Endothelial cell of umbilical vein (primary cell): ENCODE data around the gene SNCAIP. TPM values are rescaled to one million over a fixed set of nuclear protein-coding genes. Genes with fewer than 3 reads are reported as not detected.
A peak's percentile ranks its signal among the peaks of the same experiment; 100 is the strongest.

ENCODE experiments used
- BruUV-seq: library from RNA; stranded (reverse); fragments of 400-500 nt; replicated peaks from 2 replicates; lab custom pipeline; 2021; lab: Mats Ljungman, UMichigan
- CTCF ChIA-PET: fragments of 300-600, 350-600 bp; sonication (Branson Sonifier 250); formaldehyde crosslinking; loops from one replicate; lab custom pipeline; 2021; ENCODE audit warnings: antibody characterized with exemption, inconsistent platforms; lab: Charles Lee
- POLR2A ChIA-PET: fragments of 300-600, 350-600 bp; sonication (Branson Sonifier 250); formaldehyde crosslinking; loops from one replicate; lab custom pipeline; 2021; ENCODE audit warnings: antibody characterized with exemption, inconsistent platforms; lab: Charles Lee
- DNase-seq: peaks from one replicate; pipeline ENCODE4 v3.0.0-alpha.2; 2011; ENCODE audit warnings: low read depth, low spot score
- FAIRE-seq: peaks from 2 replicates; lab custom pipeline; 2011; peaks lifted over from hg19 to GRCh38; lab: Jason Lieb, UNC
- H2AFZ ChIP-seq: 2 replicates; pipeline ENCODE4 v1.6.0; 2012; ENCODE audit warnings: low read depth, low read length, control low read depth, inconsistent platforms
- H3K27ac ChIP-seq: 2 replicates; pipeline ENCODE4 v1.5.1; 2011; ENCODE audit warnings: low read depth, mild to moderate bottlenecking, control low read depth, low read length, moderate library complexity; ENCODE audit not compliant: insufficient read depth
- H3K27me3 ChIP-seq, 2 experiments: 2 replicates each; pipeline versions ENCODE4 v1.6.0 to v1.6.1; 2011; ENCODE audit warnings: low read length in 2 of 2, mixed read lengths in 1 of 2; ENCODE audit not compliant: control insufficient read depth in 2 of 2, insufficient read depth in 2 of 2
- H3K36me3 ChIP-seq, 2 experiments: 2 replicates in 1 of 2; 3 replicates in 1 of 2; pipeline ENCODE4 v1.5.1; 2011; ENCODE audit warnings: low read length in 2 of 2, mild to moderate bottlenecking in 1 of 2, moderate library complexity in 1 of 2; ENCODE audit not compliant: control insufficient read depth in 2 of 2, insufficient read depth in 2 of 2; ENCODE audit errors: extremely low read depth in 1 of 2
- H3K4me1 ChIP-seq: 3 replicates; pipeline ENCODE4 v1.5.1; 2011; ENCODE audit warnings: mild to moderate bottlenecking, low read length; ENCODE audit not compliant: control insufficient read depth, insufficient read depth; ENCODE audit errors: extremely low read depth
- H3K4me2 ChIP-seq: 2 replicates; pipeline ENCODE4 v1.6.1; 2011; ENCODE audit warnings: low read length, control low read depth, mixed read lengths; ENCODE audit not compliant: insufficient read depth
- H3K4me3 ChIP-seq, 3 experiments: fragments of 200-600 bp in 1 of 3; sonication (generic), shearing (Covaris generic) in 1 of 3; replicated peaks in 1 of 3; 2 replicates each; pipeline ENCODE4 v1.5.1; 2011 to 2016; ENCODE audit warnings: control low read depth in 3 of 3, low read length in 3 of 3, mild to moderate bottlenecking in 2 of 3, inconsistent platforms in 1 of 3, low read depth in 1 of 3, moderate library complexity in 1 of 3; ENCODE audit not compliant: insufficient read depth in 1 of 3
- H3K79me2 ChIP-seq: 2 replicates; pipeline ENCODE4 v1.6.0; 2012; ENCODE audit warnings: low read length, inconsistent platforms; ENCODE audit not compliant: control insufficient read depth, insufficient read depth
- H3K9ac ChIP-seq: replicated peaks from 2 replicates; pipeline ENCODE3; 2011; ENCODE audit warnings: low read length, control low read depth; ENCODE audit not compliant: insufficient read depth; ENCODE audit errors: extremely low read depth
- H3K9me1 ChIP-seq: replicated peaks from 3 replicates; pipeline ENCODE4 v1.6.0; 2011; ENCODE audit warnings: mild to moderate bottlenecking, low read length; ENCODE audit not compliant: control insufficient read depth, insufficient read depth; ENCODE audit errors: extremely low read depth
- H3K9me3 ChIP-seq: replicated peaks from 2 replicates; pipeline ENCODE4 v1.5.1; 2012; ENCODE audit warnings: low read length, inconsistent platforms; ENCODE audit not compliant: control insufficient read depth, insufficient read depth
- H4K20me1 ChIP-seq: replicated peaks from 2 replicates; pipeline ENCODE3; 2011; ENCODE audit warnings: mild to moderate bottlenecking, low read length; ENCODE audit not compliant: control insufficient read depth, insufficient read depth; ENCODE audit errors: extremely low read depth
- CTCF ChIP-seq, 2 donors: IDR thresholded peaks; 1 replicate in 1 of 2; 2 replicates in 1 of 2; pipeline ENCODE4 v1.5.1; 2011; ENCODE audit warnings: low read length in 2 of 2, mild to moderate bottlenecking in 2 of 2, moderate library complexity in 2 of 2, control low read depth in 1 of 2, inconsistent platforms in 1 of 2, low read depth in 1 of 2; ENCODE audit not compliant: insufficient read depth in 1 of 2; ENCODE audit errors: extremely low read depth in 1 of 2
- EZH2 ChIP-seq: IDR thresholded peaks from 2 replicates; pipeline ENCODE4 v1.6.1; 2012; ENCODE audit warnings: borderline replicate concordance, low read depth, mild to moderate bottlenecking, moderate library complexity, low read length, inconsistent platforms; ENCODE audit not compliant: severe bottlenecking
- FOS ChIP-seq: IDR thresholded peaks from 2 replicates; pipeline ENCODE4 v1.6.1; 2011; ENCODE audit warnings: mild to moderate bottlenecking, low read length, moderate library complexity, borderline replicate concordance; ENCODE audit not compliant: insufficient read depth
- GATA2 ChIP-seq: IDR thresholded peaks from 2 replicates; pipeline ENCODE4 v1.7.0; 2011; ENCODE audit warnings: low read depth, mild to moderate bottlenecking, moderate library complexity, mixed read lengths, low read length; ENCODE audit not compliant: insufficient read length, insufficient read depth
- JUN ChIP-seq: IDR thresholded peaks from 2 replicates; pipeline ENCODE4 v1.6.1; 2011; ENCODE audit warnings: borderline replicate concordance, low read depth; ENCODE audit not compliant: insufficient read length, insufficient read depth
- MAX ChIP-seq: IDR thresholded peaks from 2 replicates; pipeline ENCODE4 v1.6.1; 2011; ENCODE audit not compliant: insufficient read depth, insufficient read length
- MYC ChIP-seq: IDR thresholded peaks from one replicate; pipeline ENCODE4 v1.6.1; 2011; ENCODE audit warnings: mild to moderate bottlenecking, low read depth, low read length
- POLR2A ChIP-seq: IDR thresholded peaks from 2 replicates; pipeline ENCODE4 v1.6.1; 2012; ENCODE audit warnings: low read depth, mild to moderate bottlenecking, control low read depth, low read length
- POLR2AphosphoS5 ChIP-seq: IDR thresholded peaks from 2 replicates; pipeline ENCODE4 v1.6.1; 2012; ENCODE audit warnings: low read depth, mild to moderate bottlenecking, control low read depth, low read length, moderate library complexity; ENCODE audit not compliant: insufficient read depth
- dilution Hi-C: fragments of 300-500 bp; cut with MboI; formaldehyde crosslinking; loops from one replicate; pipeline ENCODE4 v1.15.0; 2019; ENCODE audit warnings: low sequenced_read_pairs; ENCODE audit not compliant: extremely low pct_ligation_motif_present
- intact Hi-C: fragments of 100-400 bp; cut with micrococcal nuclease; formaldehyde crosslinking; loops from one replicate; pipeline ENCODE4 v1.10.0; 2022
- polyA plus RNA-seq, 4 experiments: library from polyadenylated mRNA; depleted of rRNA in 3 of 4; stranded (reverse) in 3 of 4; unstranded in 1 of 4; fragments of >200 nt; gene quantifications; 2 replicates each; pipeline versions ENCODE4 v1.2.1 to v1.2.3, GENCODE V29; 2011 to 2012; ENCODE audit warnings: missing spikeins in 1 of 4
- total RNA-seq: library from RNA; stranded (reverse); gene quantifications from 2 replicates; pipeline ENCODE4 v1.2.3, GENCODE V29; 2021

The SNCAIP gene
- total and polyA plus RNA-seq, 2 donors (not counting 3 experiments of a cell fraction or from before 2014, with no cell fraction given), result 13.1 to 42.0 TPM

- dilution Hi-C loops, result no loop called here
- no peaks in the 10 kb centered on the region for H4K20me1 ChIP-seq
- FAIRE-seq (no peak), DNase-seq (peak; percentile 37)
- H3K9me1 ChIP-seq, result no peaks in the 10 kb centered on the region
- no peak overlapping the region for H3K4me2 ChIP-seq
- no peaks in the 10 kb centered on the region for H3K9me3 ChIP-seq
- H3K9ac ChIP-seq, result no peak overlapping the region
- no peaks in the 10 kb centered on the region for H3K36me3 ChIP-seq
- H2AFZ ChIP-seq, result no peak overlapping the region
- H3K4me3 ChIP-seq, result no peak overlapping the region
- intact Hi-C loops, result no loop called here
- POLR2A ChIA-PET, result no interaction called here
- CTCF ChIA-PET, result interaction anchor here (3.8 kb wide), 1 partner anchor 11 kb away, joined by 13 read pairs; no protein-coding TSS in a partner anchor
- no peak overlapping the region for H3K27ac ChIP-seq
- no peaks in the 10 kb centered on the region for H3K27me3 ChIP-seq
- BruUV-seq, result no TSS peak
- no peak for TF ChIP-seq FOS
- no peak for TF ChIP-seq POLR2A
- no peak for TF ChIP-seq GATA2
- no peak for TF ChIP-seq POLR2AphosphoS5
- no peak for TF ChIP-seq CTCF (IDR thresholded peaks at IDR 0.05; ENCODE audit: extremely low read depth in 1 of 2, insufficient read depth in 1 of 2, low read depth in 1 of 2, low read length in 2 of 2)
- no peak for TF ChIP-seq EZH2
- TF ChIP-seq MAX, result no peak
- TF ChIP-seq JUN, result no peak
- TF ChIP-seq MYC, result no peak
- no peaks in the 10 kb centered on the region for H3K79me2 ChIP-seq
- H3K4me1 ChIP-seq, result no peaks in the 10 kb centered on the region
These were observed 5.6 kb upstream of the SNCAIP start for GRCh38 chr5:122306461-122306860.
